Activated CD4-positive, alpha-beta T cell treated with anti-CD3 and anti-CD28 coated beads, Interleukin-2, amount 50 U/mL, for 16 hours (primary cell): ENCODE results near the gene PPP6R1.

Experiments used
- DNase-seq: peaks from one replicate; pipeline ENCODE4 v3.0.0-alpha.2; 2020

Gene PPP6R1

GRCh38 chr19:55257461-55258420, 1.1 kb downstream of the PPP6R1 start:
- DNase-seq = peak; percentile 43

- DNase-seq = no peak
Observed at GRCh38 chr19:55256562-55257460, 2.0 kb downstream of the PPP6R1 start.

- peak; percentile 78 for DNase-seq
Observed at GRCh38 chr19:55255618-55256423, 3.0 kb downstream of the PPP6R1 start.

GRCh38 chr19:55254625-55254977, 4.2 kb downstream of the PPP6R1 start:
- no peak for DNase-seq

DNA sequence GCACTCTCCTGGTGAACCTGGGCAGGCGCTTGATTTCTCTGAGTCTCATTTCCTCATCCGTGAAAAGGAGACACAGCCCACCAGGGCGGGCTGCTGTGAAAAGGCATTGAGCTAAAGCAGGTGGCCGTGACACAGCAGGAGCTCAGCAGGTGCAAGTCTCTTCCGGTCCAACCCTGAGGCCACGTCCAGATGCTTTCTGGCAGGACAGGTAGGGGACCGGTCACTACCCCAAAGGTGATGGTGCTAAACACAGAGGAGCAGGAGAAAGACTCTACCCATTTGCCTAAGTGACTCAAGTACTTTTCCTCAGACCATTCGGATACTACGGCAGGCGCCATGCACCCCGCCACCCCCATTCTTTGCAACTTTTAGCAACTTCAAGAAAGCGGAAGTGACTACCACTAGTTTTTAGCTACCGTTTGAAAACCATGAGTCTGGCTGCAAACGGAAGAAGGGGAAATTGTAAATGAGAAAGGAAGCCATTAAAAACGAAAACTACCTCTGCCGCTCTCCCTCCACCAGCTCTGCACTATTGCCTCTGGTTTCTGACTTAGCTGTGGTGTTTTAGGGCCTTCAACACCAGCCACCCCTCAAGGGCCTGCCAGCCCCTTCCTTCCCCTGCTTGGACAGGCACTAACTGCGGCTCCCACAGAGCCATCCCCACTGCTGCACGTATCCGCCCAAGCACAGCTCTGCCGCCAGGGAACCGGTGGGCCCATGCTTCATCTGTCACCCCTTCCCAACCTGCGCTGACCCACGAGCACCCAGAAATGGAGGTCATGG, 4.8 kb downstream of the PPP6R1 start:
- peak; percentile 79 for DNase-seq

DNA sequence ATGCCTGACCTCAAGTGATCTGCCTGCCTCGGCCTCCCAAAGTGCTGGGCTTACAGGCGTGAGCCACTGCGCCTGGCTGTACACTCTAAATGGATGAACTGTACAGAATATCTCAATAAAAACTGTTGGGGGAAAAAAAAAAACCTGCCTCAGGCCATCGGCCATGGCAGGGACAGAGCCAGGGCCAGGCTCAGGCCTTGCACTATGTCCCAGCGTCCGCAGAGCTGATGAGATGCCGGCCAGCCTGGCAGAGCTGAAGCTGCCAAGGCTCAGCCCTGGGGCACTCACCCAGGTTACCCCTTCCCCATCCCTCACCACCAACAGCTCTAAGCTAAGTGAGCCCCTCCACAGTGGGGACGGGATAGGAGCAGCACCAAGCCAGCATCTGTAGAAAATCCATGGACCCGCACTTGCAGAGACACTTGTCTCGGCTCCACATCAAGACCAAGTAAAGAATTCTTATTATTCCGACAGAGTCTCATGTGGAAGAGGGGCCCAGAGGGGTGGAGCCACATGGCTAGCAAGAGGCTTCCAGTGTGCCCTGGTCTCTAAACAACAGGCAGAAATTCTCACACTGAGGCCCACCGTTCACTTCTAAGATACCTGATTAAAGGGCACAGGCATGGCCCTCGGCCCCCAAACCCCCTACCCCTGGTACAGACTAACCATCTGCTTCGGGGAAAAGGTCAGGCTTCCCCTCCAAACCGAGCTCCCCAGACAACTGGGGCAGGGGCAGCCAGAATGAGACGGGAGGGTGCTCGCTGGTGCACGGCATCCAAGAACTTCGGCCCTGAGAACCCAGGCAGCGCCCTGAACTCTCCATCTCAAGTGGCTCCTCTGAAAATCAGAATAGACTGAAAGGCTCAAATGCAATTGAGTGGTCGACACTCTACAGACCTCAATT, 5.8 kb downstream of the PPP6R1 start:
- no peak for DNase-seq

- DNase-seq = peak; percentile 72
Observed at GRCh38 chr19:55251341-55252081, 7.3 kb downstream of the PPP6R1 start.

DNA sequence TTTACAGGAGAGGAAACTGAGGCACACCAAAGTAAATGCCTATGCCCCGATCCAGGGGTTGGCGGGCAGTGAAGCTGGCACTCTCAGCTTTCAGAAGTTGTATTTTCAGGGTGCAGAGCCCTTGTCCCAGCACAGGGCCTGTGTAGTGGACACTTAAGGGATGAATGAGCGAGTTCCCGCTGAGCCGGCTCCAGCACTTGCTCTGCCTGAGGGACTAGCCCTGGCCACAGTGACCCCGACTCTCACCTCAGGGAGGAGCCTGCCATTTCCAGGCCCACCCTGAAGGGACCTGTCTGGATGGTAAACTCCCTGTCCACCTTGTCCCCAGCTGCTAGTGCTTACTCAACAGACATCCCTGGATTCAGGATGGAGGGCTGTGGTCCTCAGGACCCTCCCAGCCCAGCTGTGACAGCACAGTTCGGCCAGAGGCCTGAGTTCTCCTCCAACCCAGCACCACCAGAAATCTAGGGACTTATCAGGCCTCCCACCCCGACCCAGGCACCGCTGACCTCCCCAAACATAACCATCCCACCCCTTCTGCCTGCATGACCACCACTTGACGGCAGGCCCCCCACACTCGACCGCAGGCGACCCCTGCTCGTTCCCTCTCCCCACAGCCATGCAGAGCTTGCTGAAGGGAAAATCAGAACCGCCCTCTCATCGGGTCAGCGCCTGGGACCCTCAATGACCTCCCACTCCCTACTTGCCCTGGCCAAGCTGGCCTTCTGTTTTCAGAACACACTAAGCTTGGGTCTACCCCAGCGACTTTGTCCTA, 8.4 kb downstream of the PPP6R1 start:
- DNase-seq = no peak

DNA sequence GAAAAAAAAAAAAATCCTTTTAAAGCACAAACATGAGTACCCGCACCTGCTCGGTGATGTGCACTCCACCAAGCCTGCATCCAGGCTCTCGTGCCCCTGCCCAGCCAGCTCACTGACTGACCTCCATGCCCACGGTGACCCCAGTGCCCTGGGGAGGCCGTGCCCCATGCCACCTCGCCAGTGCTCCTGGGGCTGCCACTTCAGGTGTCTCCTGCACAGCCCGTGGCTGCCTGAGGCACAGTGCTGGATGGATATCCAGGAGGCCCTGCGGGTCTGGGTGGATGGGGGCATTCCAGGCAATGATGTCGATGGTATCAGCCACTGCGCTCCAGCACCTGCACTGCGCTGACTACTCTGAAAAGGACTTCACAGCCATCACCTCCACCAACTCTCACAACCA, 9.0 kb downstream of the PPP6R1 start:
- no peak for DNase-seq

GRCh38 chr19:55248704-55249103, 10.1 kb downstream of the PPP6R1 start:
- no peak for DNase-seq

- DNase-seq = no peak
Observed at GRCh38 chr19:55248166-55248675, 10.6 kb downstream of the PPP6R1 start.

GRCh38 chr19:55247621-55248099, 11.2 kb downstream of the PPP6R1 start:
- DNase-seq = no peak

GRCh38 chr19:55246462-55247451, 12.1 kb downstream of the PPP6R1 start:
- no peak for DNase-seq

- DNase-seq = no peak
Observed at GRCh38 chr19:55245236-55245904, 13.4 kb downstream of the PPP6R1 start.

DNA sequence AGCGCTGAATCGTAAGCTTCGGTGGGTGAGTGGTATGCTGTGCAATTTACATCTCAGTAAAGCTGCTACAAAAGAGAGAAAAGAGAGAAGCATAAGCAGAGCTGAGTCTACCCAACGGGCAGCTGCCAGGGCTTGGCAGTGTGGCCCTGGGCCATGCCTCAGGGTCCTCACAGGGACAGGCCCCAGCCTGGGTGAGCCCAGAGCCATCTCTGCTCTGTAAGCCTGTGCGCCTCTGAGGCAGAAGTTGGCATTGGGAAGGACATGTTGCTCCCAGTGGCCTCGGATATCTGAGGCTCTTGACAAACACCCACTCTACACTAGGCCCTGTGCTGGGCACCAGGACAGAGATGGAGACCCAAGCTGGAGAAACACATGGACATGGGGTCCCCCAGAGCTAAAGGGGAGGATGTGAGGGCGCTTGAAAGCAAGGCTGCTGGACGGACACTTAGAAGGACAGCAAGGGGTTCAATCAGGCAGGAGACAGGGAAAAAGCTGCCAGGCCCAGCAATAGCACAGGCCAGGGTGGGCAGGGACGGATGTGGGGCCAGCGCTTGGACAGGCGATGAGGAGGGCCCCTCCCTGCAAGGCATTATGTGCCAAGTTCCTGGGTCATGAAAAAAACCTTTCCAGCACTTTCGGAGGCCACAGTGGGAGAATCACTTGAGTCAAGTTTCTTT, 14.7 kb downstream of the PPP6R1 start:
- no peak for DNase-seq

DNA sequence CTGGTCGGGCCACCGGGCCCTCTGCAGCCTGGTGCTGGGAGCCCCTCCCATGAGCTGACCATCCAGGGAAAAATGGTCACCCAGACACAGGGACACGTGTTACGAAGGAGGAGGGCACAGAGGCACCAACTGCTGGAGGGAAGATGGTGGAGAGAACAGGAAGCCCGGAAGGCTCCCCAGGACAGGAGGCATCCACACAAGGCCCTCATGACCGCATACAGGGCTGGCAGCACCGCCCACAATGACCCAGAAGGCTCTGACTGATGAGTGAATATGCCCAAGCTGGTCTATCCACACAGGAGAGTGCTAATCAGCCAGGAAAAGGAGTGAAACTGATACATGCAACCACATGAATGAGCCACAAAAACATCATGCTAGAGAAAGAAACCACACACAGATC, 16.3 kb downstream of the PPP6R1 start:
- DNase-seq = no peak
